Daoy (cell line): ENCODE results near the gene KCTD7. TPM values are rescaled to one million over a fixed set of nuclear protein-coding genes. Genes with fewer than 3 reads are reported as not detected.
"Not testable (repeated sequence)": the region's sequence is repeated elsewhere in the genome, so short reads cannot be mapped to it uniquely, and the experiment has no call there.

ENCODE experiments used
- DNase-seq: peaks from one replicate; pipeline ENCODE4 v3.0.0-alpha.2; 2015; ENCODE audit warnings: low read depth
- total RNA-seq: library from RNA; depleted of rRNA; stranded (reverse); fragments of >200 nt; shearing (Covaris generic); gene quantifications from 2 replicates; pipeline ENCODE4 v1.2.3, GENCODE V29; 2014

KCTD7 gene
- total RNA-seq, 1 experiment from 2014 or later: 9.0 TPM

GRCh38 chr7:66617295-66617694 lies 11.4 kb upstream of the KCTD7 start:
- peak; percentile 30 for DNase-seq

GRCh38 chr7:66619341-66619948 lies 9.2 kb upstream of the KCTD7 start:
- not testable (repeated sequence) for DNase-seq

GRCh38 chr7:66626331-66626934 lies 2.2 kb upstream of the KCTD7 start:
- peak; percentile 46 for DNase-seq

- no peak for DNase-seq
Measured at GRCh38 chr7:66627151-66627681, 1.5 kb upstream of the KCTD7 start.

GRCh38 chr7:66627881-66628360 lies 760 bp upstream of the KCTD7 start:
- DNase-seq: no peak

GRCh38 chr7:66629222-66630062 lies 761 bp downstream of the KCTD7 start:
- DNase-seq: no peak

GRCh38 chr7:66630531-66630930 lies 1.9 kb downstream of the KCTD7 start:
- DNase-seq: no peak

GRCh38 chr7:66631471-66631870 lies 2.8 kb downstream of the KCTD7 start:
- no peak for DNase-seq

- DNase-seq: no peak
Measured at GRCh38 chr7:66634816-66635215, 6.1 kb downstream of the KCTD7 start.

GRCh38 chr7:66635322-66635981 lies 6.8 kb downstream of the KCTD7 start:
- DNase-seq: not testable (repeated sequence)

GRCh38 chr7:66635982-66636546 lies 7.4 kb downstream of the KCTD7 start:
- DNase-seq: peak; percentile 77

- DNase-seq: no peak
Measured at GRCh38 chr7:66638309-66639099, 9.8 kb downstream of the KCTD7 start.

- DNase-seq: no peak
Measured at GRCh38 chr7:66639773-66640172, 11.1 kb downstream of the KCTD7 start.

GRCh38 chr7:66640802-66641525 lies 12.3 kb downstream of the KCTD7 start:
- DNase-seq: no peak

- DNase-seq: no peak
Measured at GRCh38 chr7:66641526-66641871, 12.8 kb downstream of the KCTD7 start.

GRCh38 chr7:66642186-66642585 lies 13.5 kb downstream of the KCTD7 start:
- DNase-seq: no peak

GRCh38 chr7:66642932-66643331 lies 14.3 kb downstream of the KCTD7 start:
- no peak for DNase-seq

- no peak for DNase-seq
Measured at GRCh38 chr7:66643395-66643794, 14.7 kb downstream of the KCTD7 start.

- DNase-seq: not testable (repeated sequence)
Measured at GRCh38 chr7:66651026-66651425, 22.3 kb downstream of the KCTD7 start.

GRCh38 chr7:66653719-66654274 lies 25.1 kb downstream of the KCTD7 start:
- DNase-seq: not testable (repeated sequence)
